HG03159 (cell line): Measurements from ENCODE around the gene PCNX1.
"Not testable (repeated sequence)": the region's sequence is repeated elsewhere in the genome, so short reads cannot be mapped to it uniquely, and the experiment has no call there.

ENCODE experiments used
- ATAC-seq: cut with Tn5 transposase; IDR thresholded peaks from one replicate; pipeline ENCODE4 v1.9.1; 2021; ENCODE audit warnings: mild to moderate bottlenecking, moderate library complexity; ENCODE audit not compliant: unreplicated experiment

Gene PCNX1

GRCh38 chr14:71117839-71118743 lies 210.8 kb downstream of the PCNX1 start:
- no peak for ATAC-seq

- ATAC-seq, result no peak
These were observed 211.8 kb downstream of the PCNX1 start for GRCh38 chr14:71119075-71119474.

- no peak for ATAC-seq
These were observed 212.6 kb downstream of the PCNX1 start for GRCh38 chr14:71119832-71120231.

- ATAC-seq, result no peak
These were observed 213.7 kb downstream of the PCNX1 start for GRCh38 chr14:71121001-71121400.

- no peak for ATAC-seq
These were observed 214.5 kb downstream of the PCNX1 start for GRCh38 chr14:71121711-71122110.

GRCh38 chr14:71122866-71123565 lies 215.8 kb downstream of the PCNX1 start:
- no peak for ATAC-seq

GRCh38 chr14:71123579-71124135 lies 216.4 kb downstream of the PCNX1 start:
- no peak for ATAC-seq

- ATAC-seq, result not testable (repeated sequence)
These were observed 222.6 kb downstream of the PCNX1 start for GRCh38 chr14:71129716-71130490.

GRCh38 chr14:71130491-71131179 lies 223.4 kb downstream of the PCNX1 start:
- no peak for ATAC-seq

GRCh38 chr14:71133296-71133695 lies 226.0 kb downstream of the PCNX1 start:
- no peak for ATAC-seq

GRCh38 chr14:71135496-71135895 lies 228.2 kb downstream of the PCNX1 start:
- no peak for ATAC-seq

GRCh38 chr14:71135911-71136310 lies 228.7 kb downstream of the PCNX1 start:
- ATAC-seq, result no peak

GRCh38 chr14:71136386-71137060 lies 229.3 kb downstream of the PCNX1 start:
- no peak for ATAC-seq

GRCh38 chr14:71137536-71138447 lies 230.5 kb downstream of the PCNX1 start:
- no peak for ATAC-seq

GRCh38 chr14:71138448-71139293 lies 231.4 kb downstream of the PCNX1 start:
- ATAC-seq, result no peak

- ATAC-seq, result no peak
These were observed 232.2 kb downstream of the PCNX1 start for GRCh38 chr14:71139294-71139946.

- ATAC-seq, result no peak
These were observed 232.9 kb downstream of the PCNX1 start for GRCh38 chr14:71140157-71140556.
